ENCODE results near the gene TCP11L2.

Gene TCP11L2

GRCh38 chr12:106323537-106323936 lies 21.0 kb downstream of the TCP11L2 start:
- no peak overlapping the region for H3K4me3 ChIP-seq (ENCODE audit: control insufficient read depth, low read depth, low read length)
- DNase-seq (ENCODE audit: low read depth), result no peak
- no peak for TF ChIP-seq CTCF (conservative IDR thresholded peaks at IDR 0.05; ENCODE audit: control insufficient read depth, insufficient read depth, low read depth, low read length)

GRCh38 chr12:106327309-106327869 lies 24.9 kb downstream of the TCP11L2 start:
- no peak overlapping the region for H3K4me3 ChIP-seq (ENCODE audit: control insufficient read depth, low read depth, low read length)
- no peak for TF ChIP-seq CTCF (conservative IDR thresholded peaks at IDR 0.05; ENCODE audit: control insufficient read depth, insufficient read depth, low read depth, low read length)
- no peak for DNase-seq (ENCODE audit: low read depth)

GRCh38 chr12:106328735-106329134 lies 26.2 kb downstream of the TCP11L2 start:
- no peak overlapping the region for H3K4me3 ChIP-seq (ENCODE audit: control insufficient read depth, low read depth, low read length)
- TF ChIP-seq CTCF (conservative IDR thresholded peaks at IDR 0.05; ENCODE audit: control insufficient read depth, insufficient read depth, low read depth, low read length), result no peak
- DNase-seq (ENCODE audit: low read depth), result no peak

- peak; percentile 10 for DNase-seq (ENCODE audit: low read depth)
- H3K4me3 ChIP-seq (ENCODE audit: control insufficient read depth, low read depth, low read length), result no peak overlapping the region
- no peak for TF ChIP-seq CTCF (conservative IDR thresholded peaks at IDR 0.05; ENCODE audit: control insufficient read depth, insufficient read depth, low read depth, low read length)
Observed at GRCh38 chr12:106329231-106329982, 26.9 kb downstream of the TCP11L2 start.

- no peak for TF ChIP-seq CTCF (conservative IDR thresholded peaks at IDR 0.05; ENCODE audit: control insufficient read depth, insufficient read depth, low read depth, low read length)
- no peak overlapping the region for H3K4me3 ChIP-seq (ENCODE audit: control insufficient read depth, low read depth, low read length)
- no peak for DNase-seq (ENCODE audit: low read depth)
Observed at GRCh38 chr12:106331599-106331998, 29.1 kb downstream of the TCP11L2 start.

- H3K4me3 ChIP-seq (ENCODE audit: control insufficient read depth, low read depth, low read length), result no peak overlapping the region
- no peak for DNase-seq (ENCODE audit: low read depth)
- no peak for TF ChIP-seq CTCF (conservative IDR thresholded peaks at IDR 0.05; ENCODE audit: control insufficient read depth, insufficient read depth, low read depth, low read length)
Observed at GRCh38 chr12:106332536-106332935, 30.0 kb downstream of the TCP11L2 start.
